ENCODE measurements around the gene PIAS4. TPM values are rescaled to one million over a fixed set of nuclear protein-coding genes. Genes with fewer than 3 reads are reported as not detected.

Gene PIAS4
- total RNA-seq, 1 donor from 2014 or later = 36.4 TPM

- Mint-ChIP-seq H3K4me3 (no peak overlapping the region), H3K9me3 (no peaks in the 10 kb centered on the region), H3K27me3 (no peaks in the 10 kb centered on the region), H3K27ac (peak overlapping the region; percentile 12), H3K36me3 (ENCODE audit: low read depth) (peaks cover 78% of the 10 kb centered on the region), H3K4me1 (peaks cover 18% of the 10 kb centered on the region)
- intact Hi-C loops (cut with micrococcal nuclease) = no loop called here
- CTCF ChIA-PET = no interaction called here
- DNase-seq (no peak), ATAC-seq (ENCODE audit: low read depth) (no peak)
- TF ChIP-seq, protein P1, sequence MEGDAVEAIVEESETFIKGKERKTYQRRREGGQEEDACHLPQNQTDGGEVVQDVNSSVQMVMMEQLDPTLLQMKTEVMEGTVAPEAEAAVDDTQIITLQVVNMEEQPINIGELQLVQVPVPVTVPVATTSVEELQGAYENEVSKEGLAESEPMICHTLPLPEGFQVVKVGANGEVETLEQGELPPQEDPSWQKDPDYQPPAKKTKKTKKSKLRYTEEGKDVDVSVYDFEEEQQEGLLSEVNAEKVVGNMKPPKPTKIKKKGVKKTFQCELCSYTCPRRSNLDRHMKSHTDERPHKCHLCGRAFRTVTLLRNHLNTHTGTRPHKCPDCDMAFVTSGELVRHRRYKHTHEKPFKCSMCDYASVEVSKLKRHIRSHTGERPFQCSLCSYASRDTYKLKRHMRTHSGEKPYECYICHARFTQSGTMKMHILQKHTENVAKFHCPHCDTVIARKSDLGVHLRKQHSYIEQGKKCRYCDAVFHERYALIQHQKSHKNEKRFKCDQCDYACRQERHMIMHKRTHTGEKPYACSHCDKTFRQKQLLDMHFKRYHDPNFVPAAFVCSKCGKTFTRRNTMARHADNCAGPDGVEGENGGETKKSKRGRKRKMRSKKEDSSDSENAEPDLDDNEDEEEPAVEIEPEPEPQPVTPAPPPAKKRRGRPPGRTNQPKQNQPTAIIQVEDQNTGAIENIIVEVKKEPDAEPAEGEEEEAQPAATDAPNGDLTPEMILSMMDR (IDR thresholded peaks at IDR 0.05) = no peak
- POLR2A ChIA-PET = interaction anchor here (1.4 kb wide), 1 partner anchor 10 kb away, joined by 4 read pairs; no protein-coding TSS in a partner anchor
These were observed 29.4 kb upstream of the PIAS4 start for GRCh38 chr19:3978145-3978544.

- H3K4me1 Mint-ChIP-seq = peaks cover 30% of the 10 kb centered on the region
- DNase-seq = no peak
- ChIA-PET POLR2A (interaction anchor here (0.6 to 4.7 kb wide), 4 partner anchors 8 to 217 kb away, joined by 3 to 33 read pairs (median 4); partner anchors contain the start of genes DAPK3, MRPL54 and ZBTB7A), CTCF (no interaction called here)
- no peaks in the 10 kb centered on the region for H3K9me3 Mint-ChIP-seq
- no peak overlapping the region for H3K4me3 Mint-ChIP-seq
- peak overlapping the region; percentile 35 for H3K27ac Mint-ChIP-seq
- no peaks in the 10 kb centered on the region for H3K27me3 Mint-ChIP-seq
- no peak for ATAC-seq (ENCODE audit: low read depth)
- H3K36me3 Mint-ChIP-seq (ENCODE audit: low read depth) = peaks cover 89% of the 10 kb centered on the region
- TF ChIP-seq, protein P1 (IDR thresholded peaks at IDR 0.05) = no peak
- intact Hi-C loops (cut with micrococcal nuclease) = no loop called here
These were observed 28.3 kb upstream of the PIAS4 start for GRCh38 chr19:3979289-3979673.

GRCh38 chr19:3979674-3980352 lies 27.7 kb upstream of the PIAS4 start:
- no peaks in the 10 kb centered on the region for H3K27me3 Mint-ChIP-seq
- TF ChIP-seq, protein P1 (IDR thresholded peaks at IDR 0.05) = no peak
- H3K4me3 Mint-ChIP-seq = no peak overlapping the region
- POLR2A ChIA-PET = interaction anchor here (0.5 to 4.7 kb wide), 6 partner anchors 8 to 428 kb away, joined by 3 to 33 read pairs (median 4); partner anchors contain the start of genes DAPK3, MRPL54 and ZBTB7A
- intact Hi-C loops (cut with micrococcal nuclease) = loop anchor here (10.0 kb wide), 1 partner anchor 425 kb away; the partner anchor contains the start of genes CHAF1A and SH3GL1
- H3K9me3 Mint-ChIP-seq = no peaks in the 10 kb centered on the region
- no peak for ATAC-seq (ENCODE audit: low read depth)
- CTCF ChIA-PET = no interaction called here
- H3K4me1 Mint-ChIP-seq = peaks cover 35% of the 10 kb centered on the region
- peak overlapping the region; percentile 35 for H3K27ac Mint-ChIP-seq
- peaks cover 94% of the 10 kb centered on the region for H3K36me3 Mint-ChIP-seq (ENCODE audit: low read depth)
- DNase-seq = no peak

- intact Hi-C loops (cut with micrococcal nuclease) = loop anchor here (10.0 kb wide), 1 partner anchor 424 kb away; the partner anchor contains the start of genes CHAF1A and SH3GL1
- TF ChIP-seq, protein P1 (IDR thresholded peaks at IDR 0.05) = no peak
- no peak for ATAC-seq (ENCODE audit: low read depth)
- no peak overlapping the region for H3K27ac Mint-ChIP-seq
- no peaks in the 10 kb centered on the region for H3K9me3 Mint-ChIP-seq
- H3K27me3 Mint-ChIP-seq = no peaks in the 10 kb centered on the region
- CTCF ChIA-PET = no interaction called here
- H3K4me3 Mint-ChIP-seq = no peak overlapping the region
- H3K36me3 Mint-ChIP-seq (ENCODE audit: low read depth) = peaks cover 90% of the 10 kb centered on the region
- peaks cover 40% of the 10 kb centered on the region for H3K4me1 Mint-ChIP-seq
- POLR2A ChIA-PET = interaction anchor here (0.5 to 4.7 kb wide), 4 partner anchors 9 to 429 kb away, joined by 4 to 33 read pairs (median 6); partner anchors contain the start of gene DAPK3
- no peak for DNase-seq
These were observed 26.9 kb upstream of the PIAS4 start for GRCh38 chr19:3980353-3981251.

Measured in activated B cell treated with CpG ODN at 0.5 μM for 24 hours (primary cell).